HG03135 (cell line): ENCODE results near the gene TPSAB1.

Experiments
- ATAC-seq: cut with Tn5 transposase; IDR thresholded peaks from one replicate; pipeline ENCODE4 v1.9.1; 2021; ENCODE audit warnings: mild to moderate bottlenecking, moderate library complexity; ENCODE audit not compliant: unreplicated experiment

Gene TPSAB1

GRCh38 chr16:1209081-1209480 is 31.4 kb upstream of the TPSAB1 start:
- no peak for ATAC-seq

- no peak for ATAC-seq
Observed at GRCh38 chr16:1210461-1210860, 30.0 kb upstream of the TPSAB1 start.

GRCh38 chr16:1211451-1212268 is 28.8 kb upstream of the TPSAB1 start:
- no peak for ATAC-seq

- ATAC-seq, result no peak
Observed at GRCh38 chr16:1212616-1213194, 27.8 kb upstream of the TPSAB1 start.

- ATAC-seq, result no peak
Observed at GRCh38 chr16:1213231-1213630, 27.3 kb upstream of the TPSAB1 start.

GRCh38 chr16:1213796-1214372 is 26.6 kb upstream of the TPSAB1 start:
- ATAC-seq, result no peak

GRCh38 chr16:1214719-1215118 is 25.8 kb upstream of the TPSAB1 start:
- ATAC-seq, result no peak

GRCh38 chr16:1215574-1216295 is 24.8 kb upstream of the TPSAB1 start:
- ATAC-seq, result no peak

- no peak for ATAC-seq
Observed at GRCh38 chr16:1216296-1216619, 24.2 kb upstream of the TPSAB1 start.

- no peak for ATAC-seq
Observed at GRCh38 chr16:1216681-1217400, 23.7 kb upstream of the TPSAB1 start.

GRCh38 chr16:1217526-1217925 is 23.0 kb upstream of the TPSAB1 start:
- ATAC-seq, result no peak

- no peak for ATAC-seq
Observed at GRCh38 chr16:1218061-1218929, 22.2 kb upstream of the TPSAB1 start.

- ATAC-seq, result no peak
Observed at GRCh38 chr16:1218930-1219611, 21.4 kb upstream of the TPSAB1 start.

- no peak for ATAC-seq
Observed at GRCh38 chr16:1220098-1220728, 20.3 kb upstream of the TPSAB1 start.

- no peak for ATAC-seq
Observed at GRCh38 chr16:1220841-1221627, 19.5 kb upstream of the TPSAB1 start.

- ATAC-seq, result no peak
Observed at GRCh38 chr16:1221628-1222552, 18.6 kb upstream of the TPSAB1 start.
